Activated T-helper 9 cell treated with anti-CD3 and anti-CD28 coated beads, Interleukin-2, amount 50 U/mL, for 16 hours (primary cell): ENCODE data around the gene NCCRP1.
"Not testable (repeated sequence)": the region's sequence is repeated elsewhere in the genome, so short reads cannot be mapped to it uniquely, and the experiment has no call there.

ENCODE experiments used
- DNase-seq: peaks from one replicate; pipeline ENCODE4 v3.0.0-alpha.2; 2020; ENCODE audit warnings: low read depth

The NCCRP1 gene

GRCh38 chr19:39207293-39207836 is 10.6 kb downstream of the NCCRP1 start:
- no peak for DNase-seq

- no peak for DNase-seq
Measured at GRCh38 chr19:39208175-39208795, 11.5 kb downstream of the NCCRP1 start.

GRCh38 chr19:39209196-39209595 is 12.4 kb downstream of the NCCRP1 start:
- DNase-seq, result no peak

GRCh38 chr19:39211731-39212374 is 15.1 kb downstream of the NCCRP1 start:
- DNase-seq, result no peak

- peak; percentile 33 for DNase-seq
Measured at GRCh38 chr19:39212375-39212742, 15.6 kb downstream of the NCCRP1 start.

- DNase-seq, result not testable (repeated sequence)
Measured at GRCh38 chr19:39215323-39215722, 18.6 kb downstream of the NCCRP1 start.

GRCh38 chr19:39217094-39217493 is 20.3 kb downstream of the NCCRP1 start:
- no peak for DNase-seq

- DNase-seq, result no peak
Measured at GRCh38 chr19:39218230-39219007, 21.7 kb downstream of the NCCRP1 start.

GRCh38 chr19:39219108-39219507 is 22.3 kb downstream of the NCCRP1 start:
- DNase-seq, result not testable (repeated sequence)

GRCh38 chr19:39223703-39224279 is 27.0 kb downstream of the NCCRP1 start:
- DNase-seq, result no peak

GRCh38 chr19:39224910-39225309 is 28.1 kb downstream of the NCCRP1 start:
- no peak for DNase-seq

- no peak for DNase-seq
Measured at GRCh38 chr19:39230096-39230764, 33.5 kb downstream of the NCCRP1 start.

GRCh38 chr19:39232708-39233107 is 35.9 kb downstream of the NCCRP1 start:
- DNase-seq, result no peak

- no peak for DNase-seq
Measured at GRCh38 chr19:39236527-39236926, 39.8 kb downstream of the NCCRP1 start.

GRCh38 chr19:39237200-39238184 is 40.7 kb downstream of the NCCRP1 start:
- no peak for DNase-seq

- DNase-seq, result no peak
Measured at GRCh38 chr19:39238209-39238608, 41.4 kb downstream of the NCCRP1 start.

GRCh38 chr19:39238944-39239343 is 42.2 kb downstream of the NCCRP1 start:
- no peak for DNase-seq

- no peak for DNase-seq
Measured at GRCh38 chr19:39240421-39240820, 43.7 kb downstream of the NCCRP1 start.

- DNase-seq, result not testable (repeated sequence)
Measured at GRCh38 chr19:39243741-39244140, 47.0 kb downstream of the NCCRP1 start.

GRCh38 chr19:39244410-39245100 is 47.8 kb downstream of the NCCRP1 start, which contains the start of gene IFNL3:
IFNL3 (minus strand) TSS chr19:39245006; CDS start chr19:39244967, 39 bp downstream.
- not testable (repeated sequence) for DNase-seq
